ENCODE measurements around the gene UVSSA. TPM values are rescaled to one million over a fixed set of nuclear protein-coding genes. Genes with fewer than 3 reads are reported as not detected.
"Not testable (repeated sequence)": the region's sequence is repeated elsewhere in the genome, so short reads cannot be mapped to it uniquely, and the experiment has no call there.

UVSSA gene
- total RNA-seq, 2 donors from 2014 or later, result 23.0 to 25.8 TPM

GRCh38 chr4:1416948-1417260, 69.9 kb downstream of the UVSSA start:
- Mint-ChIP-seq H3K9me3 (no peaks in the 10 kb centered on the region), H3K27ac (no peak overlapping the region), H3K4me1 (ENCODE audit: low read depth) (no peaks in the 10 kb centered on the region), H3K4me3 (no peak overlapping the region), H3K27me3 (ENCODE audit: low read depth) (peaks cover 34% of the 10 kb centered on the region), H3K36me3 (ENCODE audit: insufficient read depth in 2 of 2) (no peaks in the 10 kb centered on the region)
- DNase-seq (no peak), ATAC-seq (replicated peaks in 1 of 2) (no peak)

DNA sequence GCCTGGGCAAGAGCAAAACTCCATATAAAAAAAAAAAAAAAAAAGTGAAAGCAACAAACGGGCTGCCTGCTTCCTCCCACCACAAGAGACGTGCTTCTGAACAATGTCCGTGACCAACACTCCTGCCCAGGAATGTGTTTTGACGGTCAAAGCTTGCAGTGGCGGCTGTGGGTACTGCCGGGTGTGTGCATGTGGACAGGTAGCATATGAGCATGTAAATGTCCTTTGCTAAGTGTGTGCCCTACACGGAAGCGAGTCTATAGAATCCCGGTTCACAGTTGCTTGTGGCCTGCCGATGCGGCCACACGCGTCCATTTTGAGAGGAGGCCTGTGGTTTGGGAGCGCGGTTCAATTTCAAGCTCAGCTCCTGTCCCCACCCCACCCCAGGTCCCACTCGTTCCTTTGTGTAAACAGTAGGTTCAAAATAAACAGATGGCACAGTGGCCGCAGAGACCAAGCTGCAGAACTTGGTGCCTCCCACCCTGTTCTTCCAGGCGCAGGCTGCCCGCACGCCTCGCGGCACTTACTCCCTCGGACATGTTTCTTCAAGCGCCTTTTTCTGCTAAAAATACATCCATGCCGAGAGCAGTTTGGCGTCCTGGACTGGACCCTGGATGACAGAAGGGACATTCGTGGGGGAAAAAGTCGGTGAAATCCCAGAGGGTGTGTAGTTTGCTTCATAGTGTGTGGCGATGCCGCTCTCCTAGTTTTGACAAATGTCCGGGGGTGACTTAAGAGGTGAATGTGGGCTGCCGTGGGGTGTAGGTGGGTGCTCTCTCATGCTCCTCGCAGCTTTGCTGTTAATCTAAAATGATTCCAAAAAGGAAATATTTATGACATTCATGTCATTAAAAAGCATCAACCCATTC, 70.7 kb downstream of the UVSSA start:
- H3K9me3 Mint-ChIP-seq, result no peaks in the 10 kb centered on the region

DNA sequence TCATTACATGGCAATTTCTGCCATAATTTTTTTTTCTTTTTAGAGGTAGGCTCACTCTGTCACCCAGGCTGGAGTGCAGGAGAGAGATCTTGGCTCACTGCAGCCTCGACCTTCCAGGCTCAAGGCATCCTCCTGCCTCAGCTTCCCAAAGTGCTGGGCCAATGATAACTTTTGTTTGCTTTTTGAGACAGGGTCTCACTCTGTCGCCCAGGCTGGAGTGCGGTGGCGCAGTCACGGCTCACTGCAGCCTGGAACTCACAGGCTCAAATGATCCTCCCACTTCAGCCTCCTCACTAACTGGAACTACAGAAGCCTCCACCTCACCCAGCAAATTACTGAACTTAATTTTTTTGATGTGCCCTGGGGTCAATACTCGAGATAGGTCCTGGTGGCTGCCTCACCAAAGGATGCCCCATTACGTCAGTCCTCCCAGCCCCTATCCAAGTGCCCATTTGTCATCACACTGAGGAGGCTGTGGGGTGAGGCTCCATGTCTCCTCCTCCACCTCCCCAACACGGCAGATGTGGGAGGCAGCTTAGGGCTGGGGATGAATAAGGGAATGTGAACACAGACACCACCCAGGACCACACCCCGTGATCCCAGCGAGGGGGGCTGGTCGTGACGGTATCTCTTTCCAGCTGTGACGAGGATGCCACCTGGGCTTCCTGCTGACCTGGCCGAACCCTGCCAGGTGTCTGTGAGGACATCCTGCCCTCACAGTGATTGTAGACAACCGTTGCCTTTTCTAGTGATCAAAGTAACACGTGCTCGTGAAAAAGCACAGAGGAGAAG, 71.7 kb downstream of the UVSSA start:
- Mint-ChIP-seq H3K27me3 (ENCODE audit: low read depth) (peaks cover 33% of the 10 kb centered on the region), H3K4me1 (ENCODE audit: low read depth) (no peaks in the 10 kb centered on the region), H3K36me3 (ENCODE audit: insufficient read depth in 2 of 2) (no peaks in the 10 kb centered on the region), H3K9me3 (no peaks in the 10 kb centered on the region), H3K27ac (no peak overlapping the region), H3K4me3 (no peak overlapping the region)
- ATAC-seq (replicated peaks in 1 of 2), result no peak
- no peak for DNase-seq

More for the DNA sequence above, 70.7 kb downstream of the UVSSA start:
- no peak for ATAC-seq (replicated peaks in 1 of 2)
- no peak for DNase-seq
- Mint-ChIP-seq H3K27ac (no peak overlapping the region), H3K27me3 (ENCODE audit: low read depth) (peaks cover 41% of the 10 kb centered on the region), H3K4me1 (ENCODE audit: low read depth) (no peaks in the 10 kb centered on the region), H3K4me3 (no peak overlapping the region), H3K36me3 (ENCODE audit: insufficient read depth in 2 of 2) (no peaks in the 10 kb centered on the region)

- Mint-ChIP-seq H3K4me3 (no peak overlapping the region), H3K36me3 (ENCODE audit: insufficient read depth in 2 of 2) (no peaks in the 10 kb centered on the region), H3K9me3 (no peaks in the 10 kb centered on the region), H3K27ac (no peak overlapping the region), H3K27me3 (ENCODE audit: low read depth) (peaks cover 41% of the 10 kb centered on the region), H3K4me1 (ENCODE audit: low read depth) (no peaks in the 10 kb centered on the region)
- DNase-seq (no peak), ATAC-seq (replicated peaks in 1 of 2) (no peak)
Observed at GRCh38 chr4:1419708-1420107, 72.7 kb downstream of the UVSSA start.

- ATAC-seq (replicated peaks in 1 of 2) (no peak), DNase-seq (no peak)
- Mint-ChIP-seq H3K4me1 (ENCODE audit: low read depth) (no peaks in the 10 kb centered on the region), H3K27ac (no peak overlapping the region), H3K9me3 (no peaks in the 10 kb centered on the region), H3K27me3 (ENCODE audit: low read depth) (peaks cover 38% of the 10 kb centered on the region), H3K4me3 (no peak overlapping the region), H3K36me3 (ENCODE audit: insufficient read depth in 2 of 2) (no peaks in the 10 kb centered on the region)
Observed at GRCh38 chr4:1421657-1422056, 74.6 kb downstream of the UVSSA start.

GRCh38 chr4:1427010-1427409, 80.0 kb downstream of the UVSSA start:
- no peaks in the 10 kb centered on the region for H3K4me1 Mint-ChIP-seq (ENCODE audit: low read depth)
- no peak overlapping the region for H3K4me3 Mint-ChIP-seq
- ATAC-seq (replicated peaks in 1 of 2), result no peak
- H3K27me3 Mint-ChIP-seq (ENCODE audit: low read depth), result peaks cover 23% of the 10 kb centered on the region
- H3K9me3 Mint-ChIP-seq, result no peaks in the 10 kb centered on the region
- no peak overlapping the region for H3K27ac Mint-ChIP-seq
- DNase-seq, result no peak
- H3K36me3 Mint-ChIP-seq (ENCODE audit: insufficient read depth in 2 of 2), result no peaks in the 10 kb centered on the region

GRCh38 chr4:1443688-1444172, 96.7 kb downstream of the UVSSA start:
- not testable (repeated sequence) for H3K27me3 Mint-ChIP-seq (ENCODE audit: low read depth); H3K9me3 Mint-ChIP-seq; H3K27ac Mint-ChIP-seq; ATAC-seq (replicated peaks in 1 of 2); DNase-seq; H3K4me1 Mint-ChIP-seq (ENCODE audit: low read depth); H3K36me3 Mint-ChIP-seq (ENCODE audit: insufficient read depth in 2 of 2); H3K4me3 Mint-ChIP-seq

Other genes with a start within 250 kb of the UVSSA start
- gene RNF212, start 233.6 kb upstream of the UVSSA start, total RNA-seq, result 1 to 10 TPM; 2.3 to 3.9 TPM
- 1 to 10 TPM; 7.0 to 8.2 TPM for gene SPON2, start 174.6 kb upstream of the UVSSA start, total RNA-seq
- 100 to 1,000 TPM; 182 to 190 TPM for gene CTBP1, start 98.1 kb upstream of the UVSSA start, total RNA-seq
- 10 to 100 TPM; 38.4 to 48.4 TPM for gene MAEA, start 57.3 kb upstream of the UVSSA start, total RNA-seq
- not detected for gene NKX1-1, start 59.2 kb downstream of the UVSSA start, total RNA-seq